ENCODE measurements around the gene C1orf159. TPM values are rescaled to one million over a fixed set of nuclear protein-coding genes. Genes with fewer than 3 reads are reported as not detected.

C1orf159 gene
- total RNA-seq, 2 experiments from 2014 or later = 18.0 to 22.0 TPM

DNA sequence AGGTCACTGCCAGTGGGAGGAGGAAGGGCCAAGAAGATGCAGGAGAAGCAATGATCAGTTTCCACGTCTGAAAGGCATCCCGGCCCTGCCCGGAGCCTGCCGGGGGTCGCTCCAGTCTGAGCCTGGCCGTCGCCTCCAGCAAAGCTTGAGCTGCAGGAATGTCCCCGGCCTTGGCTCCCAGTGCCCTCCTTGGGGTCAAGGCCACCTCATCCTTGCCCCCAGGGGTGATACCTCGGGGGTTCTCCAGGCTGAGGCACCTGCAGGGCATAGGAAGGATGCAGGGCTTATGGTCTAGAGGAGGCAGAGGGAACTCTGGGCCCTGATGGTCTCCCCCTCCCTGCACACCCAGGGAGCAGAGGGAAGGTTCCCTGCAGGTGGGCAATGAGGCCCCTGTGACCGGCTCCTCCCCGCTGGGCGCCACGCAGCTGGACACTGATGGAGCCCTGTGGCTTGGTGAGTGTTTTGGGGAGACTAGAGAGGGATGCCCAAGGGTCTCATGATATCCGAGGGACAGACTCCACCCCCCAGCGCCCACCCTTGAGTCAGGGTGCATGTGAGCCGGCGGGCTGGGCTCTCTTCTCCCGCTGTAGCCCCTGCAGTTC, 61.7 kb downstream of the C1orf159 start:
- H3K9me3 Mint-ChIP-seq = peaks cover 7% of the 10 kb centered on the region
- H3K27me3 Mint-ChIP-seq = peaks cover 11% of the 10 kb centered on the region
- POLR2A ChIA-PET = no interaction called here
- no peak overlapping the region for H3K4me3 Mint-ChIP-seq
- CTCF ChIA-PET = interaction anchor here (0.6 to 1.5 kb wide), 2 partner anchors 9 to 11 kb away, joined by 3 to 6 read pairs; no protein-coding TSS in a partner anchor
- no peaks in the 10 kb centered on the region for H3K36me3 Mint-ChIP-seq (ENCODE audit: low read depth)
- no peak for DNase-seq
- H3K27ac Mint-ChIP-seq = no peak overlapping the region
- peaks cover 5% of the 10 kb centered on the region for H3K4me1 Mint-ChIP-seq

DNA sequence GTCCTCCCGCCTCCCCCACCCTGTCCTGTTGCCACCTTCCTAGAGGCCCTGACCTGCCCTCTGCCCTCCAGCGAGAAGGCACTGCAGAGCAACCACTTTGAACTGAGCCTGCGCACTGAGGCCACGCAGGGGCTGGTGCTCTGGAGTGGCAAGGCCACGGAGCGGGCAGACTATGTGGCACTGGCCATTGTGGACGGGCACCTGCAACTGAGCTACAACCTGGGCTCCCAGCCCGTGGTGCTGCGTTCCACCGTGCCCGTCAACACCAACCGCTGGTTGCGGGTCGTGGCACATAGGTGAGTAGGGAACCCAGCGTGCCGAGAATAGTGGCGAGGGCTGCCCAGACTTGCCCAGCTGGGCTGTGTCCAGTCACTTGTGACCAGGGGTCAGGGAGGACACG, 62.2 kb downstream of the C1orf159 start:
- ChIA-PET POLR2A (no interaction called here), CTCF (interaction anchor here (0.6 to 1.5 kb wide), 2 partner anchors 10 kb away, joined by 3 to 6 read pairs; no protein-coding TSS in a partner anchor)
- Mint-ChIP-seq H3K36me3 (ENCODE audit: low read depth) (no peaks in the 10 kb centered on the region), H3K27me3 (peaks cover 10% of the 10 kb centered on the region), H3K4me3 (no peak overlapping the region), H3K4me1 (peaks cover 2% of the 10 kb centered on the region), H3K27ac (no peak overlapping the region), H3K9me3 (peaks cover 7% of the 10 kb centered on the region)
- DNase-seq = no peak

DNA sequence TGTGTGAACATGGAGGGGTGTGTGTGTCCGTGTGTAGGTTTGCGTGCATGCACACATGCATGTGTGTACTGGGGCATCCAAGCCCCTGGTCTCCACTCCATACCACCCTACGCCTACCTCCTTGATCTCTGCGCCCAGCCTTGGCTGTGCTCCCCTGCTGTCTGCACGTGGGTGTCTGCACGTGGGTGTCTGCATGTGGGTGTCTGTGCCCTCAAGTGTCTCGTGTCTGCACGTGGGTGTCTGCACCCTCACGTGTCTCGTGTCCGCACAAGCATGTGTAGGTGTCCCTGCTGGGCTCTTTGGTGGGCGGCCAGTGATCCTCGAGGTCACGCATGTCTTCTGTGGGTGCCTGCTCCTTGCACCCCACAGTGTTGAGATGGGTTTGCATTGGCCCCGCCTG, 62.9 kb downstream of the C1orf159 start:
- no peak for DNase-seq
- no peak overlapping the region for H3K4me3 Mint-ChIP-seq
- no peaks in the 10 kb centered on the region for H3K4me1 Mint-ChIP-seq
- ChIA-PET POLR2A (no interaction called here), CTCF (no interaction called here)
- peaks cover 7% of the 10 kb centered on the region for H3K9me3 Mint-ChIP-seq
- no peak overlapping the region for H3K27ac Mint-ChIP-seq
- peaks cover 4% of the 10 kb centered on the region for H3K27me3 Mint-ChIP-seq
- no peaks in the 10 kb centered on the region for H3K36me3 Mint-ChIP-seq (ENCODE audit: low read depth)

DNA sequence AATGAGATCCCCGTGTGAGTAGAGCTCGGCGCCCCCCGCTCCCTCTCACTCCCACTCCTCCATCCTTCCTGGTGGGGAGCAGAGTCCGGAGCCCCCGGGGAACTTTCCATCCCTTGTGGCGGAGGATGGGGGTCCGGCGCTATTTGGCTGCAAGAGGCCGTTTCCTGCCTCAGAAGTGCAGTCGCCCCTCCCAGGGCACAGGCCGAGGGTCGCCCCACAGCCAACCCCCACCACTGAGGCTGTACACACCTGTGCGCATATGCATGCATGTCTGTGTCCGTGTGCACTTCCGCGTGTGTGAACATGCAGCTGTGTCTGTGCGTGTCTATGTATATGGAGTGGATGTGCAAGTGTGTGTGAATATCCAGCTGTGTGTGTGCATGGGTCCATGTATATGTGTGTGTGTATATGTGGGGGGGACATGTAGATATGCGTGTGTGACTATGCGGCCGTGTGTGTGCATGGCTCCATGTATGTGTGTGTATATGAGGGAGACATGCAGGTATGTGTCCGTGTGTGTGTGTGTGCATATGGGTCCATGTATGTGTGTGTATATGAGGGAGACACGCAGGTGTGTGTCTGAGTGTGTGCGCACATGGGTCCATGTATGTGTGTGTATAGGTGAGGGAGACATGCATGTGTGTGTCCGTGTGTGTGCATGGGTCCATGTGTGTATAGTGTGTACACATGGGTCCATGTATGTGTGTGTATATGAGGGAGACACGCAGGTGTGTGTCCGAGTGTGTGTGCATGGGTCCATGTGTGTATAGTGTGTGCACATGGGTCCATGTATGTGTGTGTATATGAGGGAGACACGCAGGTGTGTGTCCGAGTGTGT, 63.7 kb downstream of the C1orf159 start:
- CTCF ChIA-PET = no interaction called here
- no peak overlapping the region for H3K27ac Mint-ChIP-seq
- no peak overlapping the region for H3K4me3 Mint-ChIP-seq
- H3K9me3 Mint-ChIP-seq = peaks cover 7% of the 10 kb centered on the region
- H3K4me1 Mint-ChIP-seq = no peaks in the 10 kb centered on the region
- DNase-seq = no peak
- H3K36me3 Mint-ChIP-seq (ENCODE audit: low read depth) = no peaks in the 10 kb centered on the region
- H3K27me3 Mint-ChIP-seq = no peaks in the 10 kb centered on the region
- POLR2A ChIA-PET = no interaction called here

- ChIA-PET POLR2A (no interaction called here), CTCF (no interaction called here)
- H3K27ac Mint-ChIP-seq = no peak overlapping the region
- no peak overlapping the region for H3K4me3 Mint-ChIP-seq
- no peak for DNase-seq
- no peaks in the 10 kb centered on the region for H3K36me3 Mint-ChIP-seq (ENCODE audit: low read depth)
- no peaks in the 10 kb centered on the region for H3K27me3 Mint-ChIP-seq
- no peaks in the 10 kb centered on the region for H3K4me1 Mint-ChIP-seq
- peaks cover 7% of the 10 kb centered on the region for H3K9me3 Mint-ChIP-seq
Observed at GRCh38 chr1:1051127-1051810, 64.6 kb downstream of the C1orf159 start.

GRCh38 chr1:1050577-1051052, 65.3 kb downstream of the C1orf159 start:
- peaks cover 7% of the 10 kb centered on the region for H3K9me3 Mint-ChIP-seq
- H3K27ac Mint-ChIP-seq = no peak overlapping the region
- ChIA-PET POLR2A (no interaction called here), CTCF (no interaction called here)
- no peak for DNase-seq
- no peaks in the 10 kb centered on the region for H3K4me1 Mint-ChIP-seq
- H3K27me3 Mint-ChIP-seq = no peaks in the 10 kb centered on the region
- no peak overlapping the region for H3K4me3 Mint-ChIP-seq
- H3K36me3 Mint-ChIP-seq (ENCODE audit: low read depth) = no peaks in the 10 kb centered on the region

GRCh38 chr1:1049318-1050165, 66.3 kb downstream of the C1orf159 start:
- H3K27ac Mint-ChIP-seq = no peak overlapping the region
- no peaks in the 10 kb centered on the region for H3K36me3 Mint-ChIP-seq (ENCODE audit: low read depth)
- H3K9me3 Mint-ChIP-seq = peaks cover 7% of the 10 kb centered on the region
- H3K4me3 Mint-ChIP-seq = no peak overlapping the region
- POLR2A ChIA-PET = no interaction called here
- H3K4me1 Mint-ChIP-seq = no peaks in the 10 kb centered on the region
- H3K27me3 Mint-ChIP-seq = no peaks in the 10 kb centered on the region
- DNase-seq = no peak
- CTCF ChIA-PET = interaction anchor here (1.0 kb wide), 1 partner anchor 11 kb away, joined by 3 read pairs; no protein-coding TSS in a partner anchor

GRCh38 chr1:1048765-1049164, 67.1 kb downstream of the C1orf159 start:
- H3K9me3 Mint-ChIP-seq = peaks cover 7% of the 10 kb centered on the region
- DNase-seq = no peak
- ChIA-PET CTCF (interaction anchor here (1.0 kb wide), 1 partner anchor 10 kb away, joined by 3 read pairs; no protein-coding TSS in a partner anchor), POLR2A (interaction anchor here (0.5 kb wide), 1 partner anchor 28 kb away, joined by 3 read pairs; no protein-coding TSS in a partner anchor)
- H3K27me3 Mint-ChIP-seq = no peaks in the 10 kb centered on the region
- H3K4me3 Mint-ChIP-seq = no peak overlapping the region
- H3K4me1 Mint-ChIP-seq = no peaks in the 10 kb centered on the region
- H3K36me3 Mint-ChIP-seq (ENCODE audit: low read depth) = no peaks in the 10 kb centered on the region
- H3K27ac Mint-ChIP-seq = no peak overlapping the region

DNA sequence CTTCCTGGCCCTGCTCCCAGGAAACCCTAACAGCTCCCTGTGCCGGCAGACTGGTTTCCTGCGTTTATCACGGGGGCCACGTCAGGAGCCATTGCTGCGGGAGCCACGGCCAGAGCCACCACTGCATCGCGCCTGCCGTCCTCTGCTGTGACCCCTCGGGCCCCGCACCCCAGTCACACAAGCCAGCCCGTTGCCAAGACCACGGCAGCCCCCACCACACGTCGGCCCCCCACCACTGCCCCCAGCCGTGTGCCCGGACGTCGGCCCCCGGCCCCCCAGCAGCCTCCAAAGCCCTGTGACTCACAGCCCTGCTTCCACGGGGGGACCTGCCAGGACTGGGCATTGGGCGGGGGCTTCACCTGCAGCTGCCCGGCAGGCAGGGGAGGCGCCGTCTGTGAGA, 67.9 kb downstream of the C1orf159 start:
- ChIA-PET CTCF (interaction anchor here (1.2 kb wide), 1 partner anchor 16 kb away, joined by 3 read pairs; no protein-coding TSS in a partner anchor), POLR2A (interaction anchor here (0.5 kb wide), 1 partner anchor 28 kb away, joined by 3 read pairs; no protein-coding TSS in a partner anchor)
- no peak overlapping the region for H3K4me3 Mint-ChIP-seq
- DNase-seq = no peak
- H3K27ac Mint-ChIP-seq = no peak overlapping the region
- H3K27me3 Mint-ChIP-seq = no peaks in the 10 kb centered on the region
- H3K9me3 Mint-ChIP-seq = peaks cover 7% of the 10 kb centered on the region
- H3K36me3 Mint-ChIP-seq (ENCODE audit: low read depth) = no peaks in the 10 kb centered on the region
- no peaks in the 10 kb centered on the region for H3K4me1 Mint-ChIP-seq

DNA sequence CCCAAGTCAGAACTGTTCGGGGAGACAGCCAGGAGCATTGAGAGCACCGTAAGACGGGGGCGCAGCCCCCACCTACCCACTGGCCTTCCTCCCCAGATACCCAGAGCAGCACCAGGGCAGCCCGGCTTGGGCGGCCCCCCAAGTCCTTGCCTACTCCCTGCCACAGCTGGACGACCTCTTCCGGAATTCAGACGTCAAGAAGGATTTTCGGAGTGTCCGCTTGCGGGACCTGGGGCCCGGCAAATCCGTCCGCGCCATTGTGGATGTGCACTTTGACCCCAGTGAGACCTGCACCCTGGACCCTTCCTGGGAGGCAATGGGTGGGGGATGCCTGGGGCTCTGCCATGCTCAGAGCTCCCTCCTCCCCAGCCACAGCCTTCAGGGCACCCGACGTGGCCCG, 68.5 kb downstream of the C1orf159 start:
- no peaks in the 10 kb centered on the region for H3K4me1 Mint-ChIP-seq
- H3K4me3 Mint-ChIP-seq = no peak overlapping the region
- no peaks in the 10 kb centered on the region for H3K27me3 Mint-ChIP-seq
- no peak overlapping the region for H3K27ac Mint-ChIP-seq
- H3K9me3 Mint-ChIP-seq = peaks cover 3% of the 10 kb centered on the region
- no peak for DNase-seq
- H3K36me3 Mint-ChIP-seq (ENCODE audit: low read depth) = no peaks in the 10 kb centered on the region
- ChIA-PET POLR2A (no interaction called here), CTCF (interaction anchor here (1.2 kb wide), 1 partner anchor 17 kb away, joined by 3 read pairs; no protein-coding TSS in a partner anchor)

- H3K9me3 Mint-ChIP-seq = no peaks in the 10 kb centered on the region
- no peaks in the 10 kb centered on the region for H3K27me3 Mint-ChIP-seq
- H3K4me1 Mint-ChIP-seq = no peaks in the 10 kb centered on the region
- H3K27ac Mint-ChIP-seq = no peak overlapping the region
- no peaks in the 10 kb centered on the region for H3K36me3 Mint-ChIP-seq (ENCODE audit: low read depth)
- ChIA-PET POLR2A (no interaction called here), CTCF (no interaction called here)
- no peak overlapping the region for H3K4me3 Mint-ChIP-seq
- DNase-seq = no peak
Observed at GRCh38 chr1:1046767-1047166, 69.1 kb downstream of the C1orf159 start.

DNA sequence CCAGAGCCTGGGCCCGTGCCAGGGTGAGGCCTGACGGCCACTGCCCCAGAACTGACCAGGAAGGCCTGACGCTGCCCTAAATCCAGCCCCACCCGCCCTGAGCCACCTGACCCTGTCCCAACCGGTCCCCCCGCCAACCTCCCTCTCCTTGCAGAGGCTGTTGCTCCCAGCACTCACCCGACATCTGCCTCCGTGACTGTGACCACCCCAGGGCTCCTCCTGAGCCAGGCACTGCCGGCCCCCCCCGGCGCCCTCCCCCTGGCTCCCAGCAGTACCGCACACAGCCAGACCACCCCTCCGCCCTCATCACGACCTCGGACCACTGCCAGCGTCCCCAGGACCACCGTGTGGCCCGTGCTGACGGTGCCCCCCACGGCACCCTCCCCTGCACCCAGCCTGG, 69.6 kb downstream of the C1orf159 start:
- H3K27ac Mint-ChIP-seq = no peak overlapping the region
- POLR2A ChIA-PET = no interaction called here
- DNase-seq = no peak
- no peaks in the 10 kb centered on the region for H3K27me3 Mint-ChIP-seq
- H3K4me1 Mint-ChIP-seq = no peaks in the 10 kb centered on the region
- CTCF ChIA-PET = no interaction called here
- H3K9me3 Mint-ChIP-seq = no peaks in the 10 kb centered on the region
- no peak overlapping the region for H3K4me3 Mint-ChIP-seq
- no peaks in the 10 kb centered on the region for H3K36me3 Mint-ChIP-seq (ENCODE audit: low read depth)
